ENCODE measurements around the gene SPEG.

The SPEG gene

GRCh38 chr2:219491278-219491963 lies 56.8 kb downstream of the SPEG start:
- TF ChIP-seq BACH2 (CRISPR knock-in tag; IDR thresholded peaks at IDR 0.05; ENCODE audit: borderline replicate concordance) (no peak), PPARA (CRISPR knock-in tag; IDR thresholded peaks at IDR 0.05; ENCODE audit: borderline replicate concordance) (no peak), CSDC2 (CRISPR knock-in tag; IDR thresholded peaks at IDR 0.05) (no peak), TCF4 (CRISPR knock-in tag; IDR thresholded peaks at IDR 0.05; ENCODE audit: borderline replicate concordance) (no peak), ARNTL (CRISPR knock-in tag; IDR thresholded peaks at IDR 0.05; ENCODE audit: borderline replicate concordance, low read depth) (no peak), SNAI2 (CRISPR knock-in tag; IDR thresholded peaks at IDR 0.05) (no peak), ISL1 (CRISPR knock-in tag; IDR thresholded peaks at IDR 0.05) (no peak), ZC3H10 (CRISPR knock-in tag; IDR thresholded peaks at IDR 0.05) (no peak), GLIS3 (CRISPR knock-in tag; IDR thresholded peaks at IDR 0.05) (no peak), OSR1 (CRISPR knock-in tag; IDR thresholded peaks at IDR 0.05) (no peak), ZFP3 (CRISPR knock-in tag; IDR thresholded peaks at IDR 0.05) (no peak), CSRNP3 (CRISPR knock-in tag; IDR thresholded peaks at IDR 0.05) (no peak), ESRRG (CRISPR knock-in tag; IDR thresholded peaks at IDR 0.05) (no peak), ZNF8 (CRISPR knock-in tag; IDR thresholded peaks at IDR 0.05) (no peak), TOX (CRISPR knock-in tag; IDR thresholded peaks at IDR 0.05; ENCODE audit: borderline replicate concordance) (no peak)
- TF ChIP-seq, protein P1, sequence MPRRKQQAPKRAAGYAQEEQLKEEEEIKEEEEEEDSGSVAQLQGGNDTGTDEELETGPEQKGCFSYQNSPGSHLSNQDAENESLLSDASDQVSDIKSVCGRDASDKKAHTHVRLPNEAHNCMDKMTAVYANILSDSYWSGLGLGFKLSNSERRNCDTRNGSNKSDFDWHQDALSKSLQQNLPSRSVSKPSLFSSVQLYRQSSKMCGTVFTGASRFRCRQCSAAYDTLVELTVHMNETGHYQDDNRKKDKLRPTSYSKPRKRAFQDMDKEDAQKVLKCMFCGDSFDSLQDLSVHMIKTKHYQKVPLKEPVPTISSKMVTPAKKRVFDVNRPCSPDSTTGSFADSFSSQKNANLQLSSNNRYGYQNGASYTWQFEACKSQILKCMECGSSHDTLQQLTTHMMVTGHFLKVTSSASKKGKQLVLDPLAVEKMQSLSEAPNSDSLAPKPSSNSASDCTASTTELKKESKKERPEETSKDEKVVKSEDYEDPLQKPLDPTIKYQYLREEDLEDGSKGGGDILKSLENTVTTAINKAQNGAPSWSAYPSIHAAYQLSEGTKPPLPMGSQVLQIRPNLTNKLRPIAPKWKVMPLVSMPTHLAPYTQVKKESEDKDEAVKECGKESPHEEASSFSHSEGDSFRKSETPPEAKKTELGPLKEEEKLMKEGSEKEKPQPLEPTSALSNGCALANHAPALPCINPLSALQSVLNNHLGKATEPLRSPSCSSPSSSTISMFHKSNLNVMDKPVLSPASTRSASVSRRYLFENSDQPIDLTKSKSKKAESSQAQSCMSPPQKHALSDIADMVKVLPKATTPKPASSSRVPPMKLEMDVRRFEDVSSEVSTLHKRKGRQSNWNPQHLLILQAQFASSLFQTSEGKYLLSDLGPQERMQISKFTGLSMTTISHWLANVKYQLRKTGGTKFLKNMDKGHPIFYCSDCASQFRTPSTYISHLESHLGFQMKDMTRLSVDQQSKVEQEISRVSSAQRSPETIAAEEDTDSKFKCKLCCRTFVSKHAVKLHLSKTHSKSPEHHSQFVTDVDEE (CRISPR knock-in tag; IDR thresholded peaks at IDR 0.05) = no peak
- TF ChIP-seq, protein P2, sequence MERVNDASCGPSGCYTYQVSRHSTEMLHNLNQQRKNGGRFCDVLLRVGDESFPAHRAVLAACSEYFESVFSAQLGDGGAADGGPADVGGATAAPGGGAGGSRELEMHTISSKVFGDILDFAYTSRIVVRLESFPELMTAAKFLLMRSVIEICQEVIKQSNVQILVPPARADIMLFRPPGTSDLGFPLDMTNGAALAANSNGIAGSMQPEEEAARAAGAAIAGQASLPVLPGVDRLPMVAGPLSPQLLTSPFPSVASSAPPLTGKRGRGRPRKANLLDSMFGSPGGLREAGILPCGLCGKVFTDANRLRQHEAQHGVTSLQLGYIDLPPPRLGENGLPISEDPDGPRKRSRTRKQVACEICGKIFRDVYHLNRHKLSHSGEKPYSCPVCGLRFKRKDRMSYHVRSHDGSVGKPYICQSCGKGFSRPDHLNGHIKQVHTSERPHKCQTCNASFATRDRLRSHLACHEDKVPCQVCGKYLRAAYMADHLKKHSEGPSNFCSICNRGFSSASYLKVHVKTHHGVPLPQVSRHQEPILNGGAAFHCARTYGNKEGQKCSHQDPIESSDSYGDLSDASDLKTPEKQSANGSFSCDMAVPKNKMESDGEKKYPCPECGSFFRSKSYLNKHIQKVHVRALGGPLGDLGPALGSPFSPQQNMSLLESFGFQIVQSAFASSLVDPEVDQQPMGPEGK (CRISPR knock-in tag; IDR thresholded peaks at IDR 0.05; ENCODE audit: borderline replicate concordance) = no peak
- TF ChIP-seq, protein P3, sequence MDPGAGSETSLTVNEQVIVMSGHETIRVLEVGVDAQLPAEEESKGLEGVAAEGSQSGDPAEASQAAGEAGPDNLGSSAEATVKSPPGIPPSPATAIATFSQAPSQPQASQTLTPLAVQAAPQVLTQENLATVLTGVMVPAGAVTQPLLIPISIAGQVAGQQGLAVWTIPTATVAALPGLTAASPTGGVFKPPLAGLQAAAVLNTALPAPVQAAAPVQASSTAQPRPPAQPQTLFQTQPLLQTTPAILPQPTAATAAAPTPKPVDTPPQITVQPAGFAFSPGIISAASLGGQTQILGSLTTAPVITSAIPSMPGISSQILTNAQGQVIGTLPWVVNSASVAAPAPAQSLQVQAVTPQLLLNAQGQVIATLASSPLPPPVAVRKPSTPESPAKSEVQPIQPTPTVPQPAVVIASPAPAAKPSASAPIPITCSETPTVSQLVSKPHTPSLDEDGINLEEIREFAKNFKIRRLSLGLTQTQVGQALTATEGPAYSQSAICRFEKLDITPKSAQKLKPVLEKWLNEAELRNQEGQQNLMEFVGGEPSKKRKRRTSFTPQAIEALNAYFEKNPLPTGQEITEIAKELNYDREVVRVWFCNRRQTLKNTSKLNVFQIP (CRISPR knock-in tag; IDR thresholded peaks at IDR 0.05; ENCODE audit: borderline replicate concordance, low read depth) = no peak
- TF ChIP-seq, protein P4, sequence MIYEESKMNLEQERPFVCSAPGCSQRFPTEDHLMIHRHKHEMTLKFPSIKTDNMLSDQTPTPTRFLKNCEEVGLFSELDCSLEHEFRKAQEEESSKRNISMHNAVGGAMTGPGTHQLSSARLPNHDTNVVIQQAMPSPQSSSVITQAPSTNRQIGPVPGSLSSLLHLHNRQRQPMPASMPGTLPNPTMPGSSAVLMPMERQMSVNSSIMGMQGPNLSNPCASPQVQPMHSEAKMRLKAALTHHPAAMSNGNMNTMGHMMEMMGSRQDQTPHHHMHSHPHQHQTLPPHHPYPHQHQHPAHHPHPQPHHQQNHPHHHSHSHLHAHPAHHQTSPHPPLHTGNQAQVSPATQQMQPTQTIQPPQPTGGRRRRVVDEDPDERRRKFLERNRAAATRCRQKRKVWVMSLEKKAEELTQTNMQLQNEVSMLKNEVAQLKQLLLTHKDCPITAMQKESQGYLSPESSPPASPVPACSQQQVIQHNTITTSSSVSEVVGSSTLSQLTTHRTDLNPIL (CRISPR knock-in tag; IDR thresholded peaks at IDR 0.05; ENCODE audit: low read depth) = no peak
- no peak for ATAC-seq

DNA sequence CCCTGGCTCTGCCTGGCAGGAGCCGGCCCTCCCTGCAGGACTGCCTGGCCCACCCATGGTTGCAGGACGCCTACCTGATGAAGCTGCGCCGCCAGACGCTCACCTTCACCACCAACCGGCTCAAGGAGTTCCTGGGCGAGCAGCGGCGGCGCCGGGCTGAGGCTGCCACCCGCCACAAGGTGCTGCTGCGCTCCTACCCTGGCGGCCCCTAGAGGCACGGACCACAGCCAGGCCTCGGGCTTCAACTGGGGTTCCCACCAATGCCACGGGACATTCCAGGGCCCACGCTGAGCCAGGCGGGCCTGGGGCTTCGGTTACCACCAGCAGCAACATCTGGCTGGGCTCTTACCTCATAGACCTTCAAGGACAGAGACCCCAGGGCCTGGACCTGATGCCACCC lies 57.9 kb downstream of the SPEG start:
- ATAC-seq = no peak
- TF ChIP-seq, protein P3 (CRISPR knock-in tag; IDR thresholded peaks at IDR 0.05; ENCODE audit: borderline replicate concordance, low read depth) = no peak
- TF ChIP-seq ZC3H10 (CRISPR knock-in tag; IDR thresholded peaks at IDR 0.05) = no peak

All from SK-N-SH treated with all-trans-retinoic acid at 6 μM for 48 hours (cell line).